GM12892 (cell line): ENCODE measurements around the gene LRCH1.

ENCODE experiments used
- DNase-seq: peaks from one replicate; pipeline ENCODE4 v3.0.0; 2011; ENCODE audit not compliant: insufficient read length
- FAIRE-seq: peaks from 2 replicates; lab custom pipeline; 2011; peaks lifted over from hg19 to GRCh38; lab: Jason Lieb, UNC
- POLR2A ChIP-seq: IDR thresholded peaks from 2 replicates; pipeline ENCODE4 v1.6.1; 2011; ENCODE audit warnings: low read depth, low read length, control low read depth
- POLR2AphosphoS5 ChIP-seq: IDR thresholded peaks from 2 replicates; pipeline ENCODE4 v1.6.1; 2011; ENCODE audit warnings: low read depth, low read length, control low read depth
- TAF1 ChIP-seq: IDR thresholded peaks from 2 replicates; pipeline ENCODE4 v1.6.1; 2011; ENCODE audit warnings: low read depth, mild to moderate bottlenecking, control low read depth, low read length, borderline replicate concordance

LRCH1 gene

GRCh38 chr13:46685006-46685730 lies 132.2 kb downstream of the LRCH1 start:
- FAIRE-seq (no peak), DNase-seq (no peak)
- TF ChIP-seq TAF1, result no peak
- no peak for TF ChIP-seq POLR2AphosphoS5
- no peak for TF ChIP-seq POLR2A

GRCh38 chr13:46686171-46686570 lies 133.2 kb downstream of the LRCH1 start:
- TF ChIP-seq POLR2AphosphoS5 (no peak), TAF1 (no peak)
- no peak for DNase-seq
- no peak for FAIRE-seq

- no peak for TF ChIP-seq POLR2AphosphoS5
- no peak for TF ChIP-seq TAF1
- TF ChIP-seq POLR2A, result no peak
- peak; percentile 48 for FAIRE-seq
- DNase-seq, result no peak
These were observed 134.8 kb downstream of the LRCH1 start for GRCh38 chr13:46687810-46688209.

- TF ChIP-seq POLR2A (no peak), POLR2AphosphoS5 (no peak), TAF1 (no peak)
- DNase-seq (no peak), FAIRE-seq (no peak)
These were observed 135.3 kb downstream of the LRCH1 start for GRCh38 chr13:46688306-46688705.

GRCh38 chr13:46698014-46698413 lies 145.0 kb downstream of the LRCH1 start:
- no peak for DNase-seq
- TF ChIP-seq POLR2AphosphoS5 (no peak), TAF1 (no peak), POLR2A (no peak)
- FAIRE-seq, result no peak

- no peak for DNase-seq
- no peak for FAIRE-seq
- no peak for TF ChIP-seq TAF1
These were observed 146.0 kb downstream of the LRCH1 start for GRCh38 chr13:46698910-46699460.

GRCh38 chr13:46712524-46712923 lies 159.6 kb downstream of the LRCH1 start:
- no peak for DNase-seq
- TF ChIP-seq POLR2A (no peak), TAF1 (no peak), POLR2AphosphoS5 (no peak)
- no peak for FAIRE-seq

- no peak for DNase-seq
- peak; percentile 74 for FAIRE-seq
- TF ChIP-seq POLR2A (no peak), TAF1 (no peak), POLR2AphosphoS5 (no peak)
These were observed 162.4 kb downstream of the LRCH1 start for GRCh38 chr13:46715363-46715762.

- DNase-seq (no peak), FAIRE-seq (no peak)
- no peak for TF ChIP-seq TAF1
- TF ChIP-seq POLR2AphosphoS5, result no peak
- TF ChIP-seq POLR2A, result no peak
These were observed 163.9 kb downstream of the LRCH1 start for GRCh38 chr13:46716821-46717220.

- no peak for FAIRE-seq
- TF ChIP-seq TAF1, result no peak
- TF ChIP-seq POLR2AphosphoS5, result no peak
- TF ChIP-seq POLR2A, result no peak
These were observed 164.3 kb downstream of the LRCH1 start for GRCh38 chr13:46717275-46717674.

GRCh38 chr13:46717856-46718255 lies 164.9 kb downstream of the LRCH1 start:
- no peak for DNase-seq
- FAIRE-seq, result no peak
- TF ChIP-seq TAF1 (no peak), POLR2A (no peak), POLR2AphosphoS5 (no peak)

More at GRCh38 chr13:46717275-46717674, 164.3 kb downstream of the LRCH1 start:
- no peak for DNase-seq

- TF ChIP-seq POLR2A (no peak), TAF1 (no peak), POLR2AphosphoS5 (no peak)
- DNase-seq (no peak), FAIRE-seq (no peak)
These were observed 167.2 kb downstream of the LRCH1 start for GRCh38 chr13:46720189-46720588.
